ENCODE data around the gene CHRM2.

GRCh38 chr7:136937436-136937835 lies 69.0 kb downstream of the CHRM2 start:
- TF ChIP-seq, protein P1, sequence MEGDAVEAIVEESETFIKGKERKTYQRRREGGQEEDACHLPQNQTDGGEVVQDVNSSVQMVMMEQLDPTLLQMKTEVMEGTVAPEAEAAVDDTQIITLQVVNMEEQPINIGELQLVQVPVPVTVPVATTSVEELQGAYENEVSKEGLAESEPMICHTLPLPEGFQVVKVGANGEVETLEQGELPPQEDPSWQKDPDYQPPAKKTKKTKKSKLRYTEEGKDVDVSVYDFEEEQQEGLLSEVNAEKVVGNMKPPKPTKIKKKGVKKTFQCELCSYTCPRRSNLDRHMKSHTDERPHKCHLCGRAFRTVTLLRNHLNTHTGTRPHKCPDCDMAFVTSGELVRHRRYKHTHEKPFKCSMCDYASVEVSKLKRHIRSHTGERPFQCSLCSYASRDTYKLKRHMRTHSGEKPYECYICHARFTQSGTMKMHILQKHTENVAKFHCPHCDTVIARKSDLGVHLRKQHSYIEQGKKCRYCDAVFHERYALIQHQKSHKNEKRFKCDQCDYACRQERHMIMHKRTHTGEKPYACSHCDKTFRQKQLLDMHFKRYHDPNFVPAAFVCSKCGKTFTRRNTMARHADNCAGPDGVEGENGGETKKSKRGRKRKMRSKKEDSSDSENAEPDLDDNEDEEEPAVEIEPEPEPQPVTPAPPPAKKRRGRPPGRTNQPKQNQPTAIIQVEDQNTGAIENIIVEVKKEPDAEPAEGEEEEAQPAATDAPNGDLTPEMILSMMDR (IDR thresholded peaks at IDR 0.05): no peak
- TF ChIP-seq POLR2A (IDR thresholded peaks at IDR 0.05): no peak

All from sigmoid colon (tissue), 3 donors.